ENCODE data around the gene AJUBA. TPM values are rescaled to one million over a fixed set of nuclear protein-coding genes. Genes with fewer than 3 reads are reported as not detected.

The AJUBA gene
- total RNA-seq, 2 experiments from 2014 or later: 1.3 to 1.4 TPM

- Mint-ChIP-seq H3K4me1 (peaks cover 21% of the 10 kb centered on the region), H3K27me3 (no peaks in the 10 kb centered on the region), H3K27ac (no peak overlapping the region), H3K36me3 (ENCODE audit: low read depth) (no peaks in the 10 kb centered on the region), H3K4me3 (no peak overlapping the region), H3K9me3 (no peaks in the 10 kb centered on the region)
- ChIA-PET POLR2A (no interaction called here), CTCF (interaction anchor here (0.7 to 2.1 kb wide), 7 partner anchors 16 to 66 kb away, joined by 3 to 9 read pairs (median 5); partner anchors contain the start of gene CDH24)
- no peak for DNase-seq
Observed at GRCh38 chr14:23002592-23002991, 20.2 kb upstream of the AJUBA start.

DNA sequence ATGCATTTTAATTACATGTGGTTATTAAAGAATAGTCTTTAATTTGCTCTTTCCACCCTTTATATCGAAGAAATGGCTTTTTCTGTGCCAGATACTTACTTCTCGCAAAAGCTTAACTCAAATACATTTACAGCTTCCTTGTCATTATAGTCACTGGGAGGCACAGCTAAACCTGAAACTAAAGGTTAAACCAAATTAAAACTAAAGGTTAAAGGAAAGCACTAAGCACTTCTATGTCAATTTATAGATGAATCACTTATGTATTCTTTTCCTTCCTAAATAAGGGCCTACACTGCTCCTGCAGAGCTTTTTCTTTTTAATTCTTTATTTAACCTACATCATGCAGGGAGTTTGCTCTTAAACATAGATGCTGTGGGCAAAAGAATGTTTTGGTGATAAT, 18.5 kb upstream of the AJUBA start:
- ChIA-PET POLR2A (no interaction called here), CTCF (interaction anchor here (0.7 to 2.1 kb wide), 5 partner anchors 15 to 68 kb away, joined by 3 to 6 read pairs (median 5); partner anchors contain the start of gene CDH24)
- no peaks in the 10 kb centered on the region for H3K36me3 Mint-ChIP-seq (ENCODE audit: low read depth)
- H3K27ac Mint-ChIP-seq: no peak overlapping the region
- DNase-seq: no peak
- no peak overlapping the region for H3K4me3 Mint-ChIP-seq
- H3K27me3 Mint-ChIP-seq: no peaks in the 10 kb centered on the region
- no peaks in the 10 kb centered on the region for H3K9me3 Mint-ChIP-seq
- peaks cover 6% of the 10 kb centered on the region for H3K4me1 Mint-ChIP-seq

DNA sequence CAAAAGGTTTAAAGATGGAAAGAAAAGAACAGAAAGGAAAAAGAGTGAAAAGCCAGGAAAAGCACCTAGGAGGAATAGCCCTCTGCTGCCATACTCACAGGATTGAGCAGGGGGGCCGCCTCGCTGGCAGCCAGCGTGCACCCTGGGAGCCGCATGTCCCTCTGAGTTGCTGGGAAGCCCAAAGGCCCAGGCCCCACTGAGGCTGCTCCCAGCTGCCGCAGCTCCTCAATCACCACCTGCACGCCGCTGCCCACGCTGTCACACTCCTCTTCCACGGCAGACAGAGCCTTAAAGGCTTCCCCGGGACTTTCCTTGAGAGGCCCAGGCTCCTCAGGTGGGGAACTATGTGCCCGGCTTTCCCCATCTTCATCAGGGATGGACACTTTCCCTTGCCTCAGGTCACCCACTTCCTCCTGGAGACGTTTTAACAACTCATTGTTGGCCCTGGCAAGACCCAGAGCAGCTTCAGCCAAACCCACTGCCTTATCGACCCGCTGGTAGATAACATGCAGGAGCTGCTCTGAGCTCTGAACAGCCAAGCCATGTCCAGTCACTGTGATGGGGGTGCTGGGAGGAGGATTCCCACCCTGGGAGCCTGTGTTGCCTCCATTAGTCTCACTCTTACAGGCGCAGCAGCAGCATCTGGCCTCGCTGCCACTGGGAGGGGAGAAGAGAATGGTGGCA, 16.1 kb upstream of the AJUBA start:
- H3K4me3 Mint-ChIP-seq: no peak overlapping the region
- ChIA-PET POLR2A (no interaction called here), CTCF (interaction anchor here (1.1 to 1.4 kb wide), 2 partner anchors 9 to 70 kb away, joined by 4 read pairs; no protein-coding TSS in a partner anchor)
- no peak for DNase-seq
- H3K4me1 Mint-ChIP-seq: no peaks in the 10 kb centered on the region
- no peak overlapping the region for H3K27ac Mint-ChIP-seq
- no peaks in the 10 kb centered on the region for H3K27me3 Mint-ChIP-seq
- H3K9me3 Mint-ChIP-seq: no peaks in the 10 kb centered on the region
- no peaks in the 10 kb centered on the region for H3K36me3 Mint-ChIP-seq (ENCODE audit: low read depth)

DNA sequence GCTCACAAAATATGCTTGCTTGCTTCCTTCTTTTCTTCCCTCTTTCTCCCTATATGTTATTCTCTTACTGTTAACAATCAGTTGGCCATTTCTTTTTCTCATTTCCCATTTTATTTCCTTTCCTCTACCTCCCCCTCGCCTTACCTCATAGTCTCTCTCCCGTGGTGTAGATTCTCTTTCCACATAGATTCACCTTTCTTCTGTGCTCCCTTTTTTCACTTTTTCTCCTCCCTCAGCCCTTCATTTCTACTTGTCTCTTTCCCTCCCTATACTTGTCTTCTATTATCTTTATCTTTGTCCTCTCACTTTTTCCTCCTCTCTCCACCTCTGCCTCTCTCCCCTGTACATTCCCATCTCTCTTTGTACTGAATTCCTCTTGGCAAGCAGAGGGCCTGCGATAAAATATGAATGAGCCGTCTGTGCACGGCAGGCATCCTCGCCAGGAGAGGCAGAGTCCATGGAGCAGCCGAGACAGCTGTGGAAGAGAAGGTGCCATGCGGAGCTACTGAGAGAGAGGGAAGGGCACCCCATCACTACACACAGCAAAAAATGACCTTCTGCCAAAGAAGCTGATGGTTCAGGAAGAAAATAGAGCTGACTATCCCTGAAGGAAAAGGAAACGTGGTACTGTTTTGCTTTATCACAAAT, 15.4 kb upstream of the AJUBA start:
- no peaks in the 10 kb centered on the region for H3K9me3 Mint-ChIP-seq
- no peak overlapping the region for H3K27ac Mint-ChIP-seq
- peaks cover 3% of the 10 kb centered on the region for H3K36me3 Mint-ChIP-seq (ENCODE audit: low read depth)
- no peaks in the 10 kb centered on the region for H3K27me3 Mint-ChIP-seq
- CTCF ChIA-PET: interaction anchor here (1.1 to 7.0 kb wide), 4 partner anchors 9 to 71 kb away, joined by 4 to 61 read pairs (median 4); partner anchors contain the start of gene CDH24
- no peaks in the 10 kb centered on the region for H3K4me1 Mint-ChIP-seq
- POLR2A ChIA-PET: no interaction called here
- H3K4me3 Mint-ChIP-seq: no peak overlapping the region
- DNase-seq: no peak

- Mint-ChIP-seq H3K9me3 (no peaks in the 10 kb centered on the region), H3K27me3 (no peaks in the 10 kb centered on the region), H3K4me1 (no peaks in the 10 kb centered on the region), H3K36me3 (ENCODE audit: low read depth) (peaks cover 3% of the 10 kb centered on the region), H3K27ac (no peak overlapping the region), H3K4me3 (no peak overlapping the region)
- ChIA-PET CTCF (interaction anchor here (1.1 to 7.0 kb wide), 6 partner anchors 10 to 427 kb away, joined by 4 to 61 read pairs (median 16); partner anchors contain the start of gene CDH24), POLR2A (interaction anchor here (1.2 kb wide), 1 partner anchor 10 kb away, joined by 3 read pairs; no protein-coding TSS in a partner anchor)
- DNase-seq: no peak
Observed at GRCh38 chr14:22996768-22997654, 14.7 kb upstream of the AJUBA start.

- POLR2A ChIA-PET: interaction anchor here (0.6 to 1.2 kb wide), 2 partner anchors 11 to 12 kb away, joined by 3 read pairs; no protein-coding TSS in a partner anchor
- Mint-ChIP-seq H3K27me3 (no peaks in the 10 kb centered on the region), H3K9me3 (no peaks in the 10 kb centered on the region), H3K4me3 (no peak overlapping the region), H3K27ac (no peak overlapping the region), H3K36me3 (ENCODE audit: low read depth) (peaks cover 3% of the 10 kb centered on the region), H3K4me1 (no peaks in the 10 kb centered on the region)
- DNase-seq: no peak
- CTCF ChIA-PET: interaction anchor here (1.1 to 7.0 kb wide), 14 partner anchors 10 to 426 kb away, joined by 3 to 61 read pairs (median 6); partner anchors contain the start of genes AJUBA, CDH24 and PSMB11
Observed at GRCh38 chr14:22995889-22996625, 13.7 kb upstream of the AJUBA start.

DNA sequence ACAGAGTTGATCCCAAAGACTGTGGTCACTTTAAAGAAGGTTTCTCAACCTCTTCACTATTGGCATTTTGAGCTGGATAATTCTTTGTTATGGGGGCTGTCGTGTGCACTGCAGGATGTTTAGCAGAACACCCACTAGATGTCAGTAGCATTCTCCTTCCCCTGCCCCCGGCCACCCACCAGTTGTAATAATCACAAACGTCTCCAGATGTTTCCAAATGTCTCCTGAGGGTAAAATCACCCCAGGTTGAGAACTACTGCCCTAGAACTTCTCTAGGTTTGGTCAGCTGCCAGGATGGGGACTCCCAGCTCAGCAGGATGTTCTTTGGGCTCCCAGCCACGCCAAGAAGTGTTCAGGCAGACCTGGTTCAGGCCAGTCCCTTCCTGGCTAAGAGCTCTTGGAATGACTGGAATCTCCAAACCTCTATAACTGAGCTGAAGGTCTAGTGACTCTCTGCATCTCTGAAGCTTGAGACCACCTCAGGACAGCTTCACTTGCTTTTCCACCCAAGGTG, 12.5 kb upstream of the AJUBA start:
- CTCF ChIA-PET: interaction anchor here (0.7 to 7.0 kb wide), 20 partner anchors 9 to 125 kb away, joined by 3 to 61 read pairs (median 5); partner anchors contain the start of genes AJUBA, CDH24 and PSMB11
- H3K4me3 Mint-ChIP-seq: no peak overlapping the region
- POLR2A ChIA-PET: no interaction called here
- peaks cover 3% of the 10 kb centered on the region for H3K36me3 Mint-ChIP-seq (ENCODE audit: low read depth)
- no peaks in the 10 kb centered on the region for H3K9me3 Mint-ChIP-seq
- DNase-seq: peak; percentile 45
- H3K4me1 Mint-ChIP-seq: no peaks in the 10 kb centered on the region
- H3K27ac Mint-ChIP-seq: no peak overlapping the region
- H3K27me3 Mint-ChIP-seq: no peaks in the 10 kb centered on the region

DNA sequence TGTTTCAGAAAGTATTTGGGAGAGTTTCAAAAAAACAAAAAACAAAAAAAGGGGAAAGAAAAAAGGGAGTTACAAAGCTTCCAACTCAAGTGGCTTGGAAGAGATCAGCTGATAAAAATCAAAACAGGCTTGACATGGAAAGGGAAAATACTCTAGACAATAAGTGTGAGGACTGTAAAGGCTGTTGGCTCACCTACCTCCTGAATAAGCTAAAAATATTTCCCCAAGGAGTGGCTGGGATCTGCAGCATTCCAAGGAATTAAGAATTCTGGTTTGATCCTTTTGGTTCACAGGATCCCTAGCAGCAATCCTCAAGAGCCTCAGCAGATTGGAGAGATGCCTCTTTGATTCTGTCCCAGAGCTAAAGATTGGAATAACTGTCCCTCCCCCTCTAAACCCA, 11.2 kb upstream of the AJUBA start:
- ChIA-PET CTCF (interaction anchor here (1.4 to 7.0 kb wide), 7 partner anchors 11 to 423 kb away, joined by 5 to 61 read pairs (median 10); partner anchors contain the start of genes AJUBA and CDH24), POLR2A (no interaction called here)
- Mint-ChIP-seq H3K36me3 (ENCODE audit: low read depth) (peaks cover 3% of the 10 kb centered on the region), H3K4me1 (no peaks in the 10 kb centered on the region), H3K27me3 (no peaks in the 10 kb centered on the region), H3K9me3 (no peaks in the 10 kb centered on the region), H3K27ac (no peak overlapping the region), H3K4me3 (no peak overlapping the region)
- DNase-seq: no peak

GRCh38 chr14:22991852-22992251, 9.5 kb upstream of the AJUBA start:
- H3K4me3 Mint-ChIP-seq: no peak overlapping the region
- no peak for DNase-seq
- H3K9me3 Mint-ChIP-seq: no peaks in the 10 kb centered on the region
- H3K27ac Mint-ChIP-seq: no peak overlapping the region
- no peaks in the 10 kb centered on the region for H3K27me3 Mint-ChIP-seq
- H3K36me3 Mint-ChIP-seq (ENCODE audit: low read depth): peaks cover 3% of the 10 kb centered on the region
- no peaks in the 10 kb centered on the region for H3K4me1 Mint-ChIP-seq
- ChIA-PET POLR2A (no interaction called here), CTCF (interaction anchor here (0.6 to 7.0 kb wide), 8 partner anchors 9 to 77 kb away, joined by 3 to 61 read pairs (median 6); partner anchors contain the start of genes AJUBA and CDH24)

- POLR2A ChIA-PET: no interaction called here
- Mint-ChIP-seq H3K9me3 (no peaks in the 10 kb centered on the region), H3K36me3 (ENCODE audit: low read depth) (no peaks in the 10 kb centered on the region)
Observed at GRCh38 chr14:22987291-22987690, 4.9 kb upstream of the AJUBA start.

GRCh38 chr14:22986508-22987054, 4.2 kb upstream of the AJUBA start:
- ChIA-PET POLR2A (interaction anchor here (0.9 to 1.2 kb wide), 3 partner anchors 56 to 82 kb away, joined by 3 to 6 read pairs (median 3); partner anchors contain the start of gene CDH24), CTCF (interaction anchor here (0.6 to 3.9 kb wide), 50 partner anchors 9 to 430 kb away, joined by 3 to 64 read pairs (median 5); partner anchors contain the start of genes ABHD4, ACIN1, C14orf119 and CDH24)
- Mint-ChIP-seq H3K9me3 (no peaks in the 10 kb centered on the region), H3K4me1 (no peaks in the 10 kb centered on the region), H3K27me3 (no peaks in the 10 kb centered on the region), H3K27ac (no peak overlapping the region), H3K36me3 (ENCODE audit: low read depth) (no peaks in the 10 kb centered on the region), H3K4me3 (no peak overlapping the region)
- peak; percentile 94 for DNase-seq

More at GRCh38 chr14:22987291-22987690, 4.9 kb upstream of the AJUBA start:
- Mint-ChIP-seq H3K27ac (no peak overlapping the region), H3K4me3 (no peak overlapping the region), H3K27me3 (no peaks in the 10 kb centered on the region), H3K4me1 (no peaks in the 10 kb centered on the region)
- CTCF ChIA-PET: interaction anchor here (1.0 to 3.9 kb wide), 26 partner anchors 8 to 431 kb away, joined by 3 to 64 read pairs (median 8); partner anchors contain the start of genes ACIN1, C14orf119, CDH24 and PSMB11
- DNase-seq: no peak
